Large intestine (tissue), 3 donors: ENCODE measurements around the gene UBASH3A. TPM values are rescaled to one million over a fixed set of nuclear protein-coding genes. Genes with fewer than 3 reads are reported as not detected.

Experiments
- DNase-seq, 2 donors: peaks; one replicate each; pipeline versions ENCODE4 v3.0.0 to v3.0.0-alpha.2; 2013
- H3K27ac ChIP-seq: one replicate; pipeline ENCODE4 v1.5.1; 2013; ENCODE audit warnings: low read length
- H3K27me3 ChIP-seq: 2 replicates; pipeline ENCODE4 v1.6.1; 2013; ENCODE audit warnings: low read length; ENCODE audit not compliant: control insufficient read depth, insufficient read depth
- H3K36me3 ChIP-seq: 2 replicates; pipeline ENCODE4 v1.6.1; 2013; ENCODE audit warnings: low read length; ENCODE audit not compliant: control insufficient read depth, insufficient read depth
- H3K4me1 ChIP-seq: one replicate; pipeline ENCODE4 v1.6.1; 2013; ENCODE audit warnings: low read length; ENCODE audit not compliant: control insufficient read depth, insufficient read depth
- H3K4me3 ChIP-seq: one replicate; pipeline ENCODE4 v1.5.1; 2013; ENCODE audit warnings: low read length
- H3K9me3 ChIP-seq: one replicate; pipeline ENCODE4 v1.6.1; 2013; ENCODE audit warnings: mild to moderate bottlenecking, low read depth, low read length, moderate library complexity; ENCODE audit not compliant: control insufficient read depth
- WGBS: methylation state at CpG from one replicate; pipeline ENCODE4 v1.1.5; 2013; ENCODE audit warnings: low lambda C conversion rate; ENCODE audit not compliant: insufficient coverage; 5-methylcytosine and 5-hydroxymethylcytosine counted together
- polyA plus RNA-seq: library from polyadenylated mRNA; unstranded; fragments of 120-200 nt; gene quantifications from one replicate; pipeline ENCODE4 v1.2.1, GENCODE V29; 2013

UBASH3A gene
- polyA plus RNA-seq, 1 donor, result 0.73 TPM

GRCh38 chr21:42429021-42429420, 25.3 kb downstream of the UBASH3A start:
- Histone ChIP-seq H3K9me3 (no peaks in the 10 kb centered on the region), H3K4me1 (peaks cover 5% of the 10 kb centered on the region), H3K36me3 (no peaks in the 10 kb centered on the region), H3K4me3 (no peak overlapping the region), H3K27ac (no peak overlapping the region), H3K27me3 (peaks cover 2% of the 10 kb centered on the region)
- WGBS, result no CpG with 5 or more reads among the region's 1 CpG
- DNase-seq, result no peak

DNA sequence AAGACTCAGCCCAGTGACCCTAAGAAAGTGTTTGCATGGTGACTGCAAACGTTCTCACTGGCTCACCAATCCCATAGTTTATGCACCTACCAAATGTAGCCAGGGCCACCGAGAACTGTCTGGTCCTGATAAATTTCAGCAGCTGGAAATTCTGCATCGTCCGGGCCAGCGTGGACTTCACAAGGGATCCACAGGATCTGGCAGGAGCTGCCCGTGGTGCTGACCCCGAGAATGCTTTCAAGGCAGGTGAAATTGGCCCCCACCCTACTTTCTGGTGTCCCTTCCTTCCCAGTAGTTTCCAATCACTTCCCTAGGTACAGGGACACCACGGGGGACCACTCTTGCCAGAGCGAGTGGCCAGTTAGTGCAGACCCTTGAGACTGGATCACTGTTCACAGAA, 26.2 kb downstream of the UBASH3A start:
- Histone ChIP-seq H3K4me3 (no peak overlapping the region), H3K4me1 (peaks cover 9% of the 10 kb centered on the region), H3K36me3 (no peaks in the 10 kb centered on the region), H3K27ac (no peak overlapping the region), H3K9me3 (no peaks in the 10 kb centered on the region), H3K27me3 (peaks cover 2% of the 10 kb centered on the region)
- no CpG with 5 or more reads among the region's 9 CpGs for WGBS
- DNase-seq, result no peak

- Histone ChIP-seq H3K9me3 (no peaks in the 10 kb centered on the region), H3K27ac (no peak overlapping the region), H3K4me3 (no peak overlapping the region), H3K4me1 (peaks cover 9% of the 10 kb centered on the region), H3K27me3 (peaks cover 2% of the 10 kb centered on the region), H3K36me3 (no peaks in the 10 kb centered on the region)
- DNase-seq, result no peak
- WGBS, result no CpG with 5 or more reads among the region's 6 CpGs
These were observed 26.8 kb downstream of the UBASH3A start for GRCh38 chr21:42430521-42430920.

GRCh38 chr21:42431196-42431595, 27.5 kb downstream of the UBASH3A start:
- peaks cover 9% of the 10 kb centered on the region for H3K4me1 ChIP-seq
- no CpG with 5 or more reads among the region's 7 CpGs for WGBS
- H3K27ac ChIP-seq, result no peak overlapping the region
- no peak overlapping the region for H3K4me3 ChIP-seq
- no peaks in the 10 kb centered on the region for H3K36me3 ChIP-seq
- peaks cover 2% of the 10 kb centered on the region for H3K27me3 ChIP-seq
- H3K9me3 ChIP-seq, result no peaks in the 10 kb centered on the region
- DNase-seq, result no peak

- H3K9me3 ChIP-seq, result no peaks in the 10 kb centered on the region
- no peak overlapping the region for H3K4me3 ChIP-seq
These were observed 29.0 kb downstream of the UBASH3A start for GRCh38 chr21:42432695-42433094.

DNA sequence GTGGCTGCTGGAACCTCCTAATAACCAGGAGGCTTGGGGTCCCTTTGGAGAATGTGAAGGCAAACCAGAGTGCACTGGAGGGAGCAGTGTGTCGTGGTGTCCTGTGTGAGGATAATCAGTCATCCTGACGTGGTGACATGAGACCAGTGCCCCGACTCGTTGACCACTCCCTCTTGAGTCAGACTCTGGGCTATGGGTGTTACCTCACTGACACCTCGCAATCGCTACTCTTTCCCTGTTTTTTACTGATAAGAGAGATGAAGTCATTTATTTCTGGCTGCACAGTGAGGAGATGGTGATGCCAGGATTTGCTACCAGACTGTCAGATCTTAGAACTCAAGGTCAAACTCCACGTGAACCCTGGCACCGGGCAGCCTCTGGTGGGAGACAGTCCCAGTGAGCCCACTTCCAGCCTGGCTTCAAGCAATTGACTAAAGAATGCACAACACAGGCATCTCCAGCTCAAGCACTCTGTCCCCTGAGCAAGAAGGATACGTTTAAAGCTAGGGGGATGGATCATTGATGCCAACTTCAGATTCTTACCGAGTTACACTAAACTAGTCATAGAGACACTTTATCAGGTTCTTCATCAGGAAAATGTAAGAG, 30.3 kb downstream of the UBASH3A start:
- WGBS, result no CpG with 5 or more reads among the region's 10 CpGs
- peak overlapping the region; percentile 59 for H3K27ac ChIP-seq
- H3K36me3 ChIP-seq, result no peaks in the 10 kb centered on the region
- peaks cover 9% of the 10 kb centered on the region for H3K4me1 ChIP-seq
- H3K4me3 ChIP-seq, result no peak overlapping the region
- H3K27me3 ChIP-seq, result peaks cover under 1% of the 10 kb centered on the region
- no peaks in the 10 kb centered on the region for H3K9me3 ChIP-seq
- DNase-seq, result peak; percentile 92 to 94

More at GRCh38 chr21:42432695-42433094, 29.0 kb downstream of the UBASH3A start:
- Histone ChIP-seq H3K36me3 (no peaks in the 10 kb centered on the region), H3K27ac (no peak overlapping the region), H3K4me1 (peaks cover 9% of the 10 kb centered on the region), H3K27me3 (peaks cover 2% of the 10 kb centered on the region)
- DNase-seq, result no peak
- no CpG with 5 or more reads among the region's 1 CpG for WGBS

GRCh38 chr21:42434884-42435283, 31.2 kb downstream of the UBASH3A start:
- H3K27me3 ChIP-seq, result no peaks in the 10 kb centered on the region
- no peak overlapping the region for H3K4me3 ChIP-seq
- no peaks in the 10 kb centered on the region for H3K36me3 ChIP-seq
- no peaks in the 10 kb centered on the region for H3K9me3 ChIP-seq
- no CpG with 5 or more reads among the region's 3 CpGs for WGBS
- peaks cover 9% of the 10 kb centered on the region for H3K4me1 ChIP-seq
- DNase-seq, result no peak
- no peak overlapping the region for H3K27ac ChIP-seq

GRCh38 chr21:42435401-42435800, 31.7 kb downstream of the UBASH3A start:
- DNase-seq, result no peak
- Histone ChIP-seq H3K9me3 (no peaks in the 10 kb centered on the region), H3K4me1 (peaks cover 9% of the 10 kb centered on the region), H3K27me3 (no peaks in the 10 kb centered on the region), H3K4me3 (no peak overlapping the region), H3K27ac (no peak overlapping the region), H3K36me3 (no peaks in the 10 kb centered on the region)
- 67% methylated on average over 1 of the region's 4 CpGs for WGBS

GRCh38 chr21:42435833-42436232, 32.1 kb downstream of the UBASH3A start:
- Histone ChIP-seq H3K9me3 (no peaks in the 10 kb centered on the region), H3K4me3 (no peak overlapping the region), H3K27ac (no peak overlapping the region), H3K36me3 (no peaks in the 10 kb centered on the region), H3K4me1 (peaks cover 9% of the 10 kb centered on the region), H3K27me3 (no peaks in the 10 kb centered on the region)
- DNase-seq, result no peak

DNA sequence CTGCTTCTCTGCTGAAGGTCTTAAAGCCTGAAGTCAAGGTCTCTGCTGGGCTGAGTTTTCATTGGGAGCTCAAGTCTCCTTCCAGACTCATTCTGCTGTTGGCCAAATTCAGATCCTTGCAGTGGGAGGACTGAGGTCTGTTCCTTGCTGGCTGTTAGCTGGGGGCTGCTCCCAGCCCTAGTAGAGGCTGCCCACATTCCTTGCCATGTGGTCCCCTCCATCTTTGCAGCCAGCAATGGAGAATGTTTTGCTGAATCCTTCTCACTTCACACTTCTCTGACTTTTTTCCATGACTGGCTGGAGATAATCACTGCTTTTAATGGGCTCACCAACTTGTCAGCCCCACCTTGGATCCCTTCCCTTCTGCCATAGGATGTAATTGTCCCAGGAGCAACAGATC, 33.2 kb downstream of the UBASH3A start:
- H3K9me3 ChIP-seq, result no peaks in the 10 kb centered on the region
- no peak for DNase-seq
- H3K36me3 ChIP-seq, result no peaks in the 10 kb centered on the region
- no peaks in the 10 kb centered on the region for H3K27me3 ChIP-seq
- H3K27ac ChIP-seq, result no peak overlapping the region
- H3K4me1 ChIP-seq, result peaks cover 9% of the 10 kb centered on the region
- no peak overlapping the region for H3K4me3 ChIP-seq

DNA sequence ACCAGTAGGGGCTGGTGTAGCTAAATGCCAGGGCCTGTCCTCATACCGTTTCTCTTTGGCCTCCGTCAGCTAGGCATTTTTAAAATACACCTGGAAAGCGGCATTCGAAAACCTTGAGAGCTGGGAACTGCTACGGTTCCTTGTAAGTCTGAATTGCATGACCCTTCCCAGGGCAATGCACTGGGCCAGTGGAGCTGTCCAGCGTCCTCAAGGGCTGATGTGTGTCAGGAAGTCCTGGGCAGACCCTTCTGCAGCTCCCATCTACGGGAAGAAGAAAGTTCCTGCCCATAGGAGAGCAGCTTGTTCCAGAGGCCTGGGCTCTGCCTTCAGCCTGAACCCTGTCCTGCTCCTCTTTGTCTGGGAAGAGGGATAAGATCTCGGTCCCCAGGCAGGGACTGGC, 34.1 kb downstream of the UBASH3A start:
- WGBS, result no CpG with 5 or more reads among the region's 8 CpGs
- no peaks in the 10 kb centered on the region for H3K36me3 ChIP-seq
- no peak for DNase-seq

More for the DNA sequence above, 34.1 kb downstream of the UBASH3A start:
- Histone ChIP-seq H3K4me3 (no peak overlapping the region), H3K27me3 (no peaks in the 10 kb centered on the region), H3K27ac (no peak overlapping the region), H3K4me1 (peaks cover 9% of the 10 kb centered on the region), H3K9me3 (no peaks in the 10 kb centered on the region)
